Measurements from ENCODE around the gene SNIP1.

Gene SNIP1

GRCh38 chr1:37558411-37558810 is 4.3 kb upstream of the SNIP1 start:
- Histone ChIP-seq H3K79me2 (ENCODE audit: low read length) (peaks cover 7% of the 10 kb centered on the region), H3K9ac (ENCODE audit: low read length) (no peak overlapping the region), H2AFZ (ENCODE audit: low read depth, low read length) (0 out of 2 replicates have a peak overlapping the region, but pooled peaks have one; percentile 3), H3K4me3 (ENCODE audit: low read length) (no peak overlapping the region), H3K4me2 (ENCODE audit: low read length) (no peak overlapping the region), H3K27ac (ENCODE audit: low read length) (no peak overlapping the region), H3K4me1 (ENCODE audit: low read length) (no peaks in the 10 kb centered on the region; the same call in 1 of the 2 replicates), H4K20me1 (ENCODE audit: insufficient read depth, low read length) (peaks cover 4% of the 10 kb centered on the region), H3K36me3 (replicated peaks; ENCODE audit: low read depth, low read length) (no peaks in the 10 kb centered on the region), H3K27me3 (ENCODE audit: low read depth, low read length) (no peaks in the 10 kb centered on the region), H3K9me3 (ENCODE audit: insufficient read depth, low read length) (no peaks in the 10 kb centered on the region)
- TF ChIP-seq EZH2phosphoT487 (IDR thresholded peaks at IDR 0.05; ENCODE audit: low read depth) = no peak
- TF ChIP-seq CTCF (IDR thresholded peaks at IDR 0.05; ENCODE audit: low read depth, low read length) = no peak

- H3K36me3 ChIP-seq (replicated peaks; ENCODE audit: low read depth, low read length) = no peaks in the 10 kb centered on the region
- H3K9me3 ChIP-seq (ENCODE audit: insufficient read depth, low read length) = no peaks in the 10 kb centered on the region
- no peak for TF ChIP-seq CTCF (IDR thresholded peaks at IDR 0.05; ENCODE audit: low read depth, low read length)
- no peak for TF ChIP-seq EZH2phosphoT487 (IDR thresholded peaks at IDR 0.05; ENCODE audit: low read depth)
- H3K4me2 ChIP-seq (ENCODE audit: low read length) = no peak overlapping the region
- H3K4me1 ChIP-seq (ENCODE audit: low read length) = peaks cover 9% of the 10 kb centered on the region
- no peak overlapping the region for H3K4me3 ChIP-seq (ENCODE audit: low read length)
- H4K20me1 ChIP-seq (ENCODE audit: insufficient read depth, low read length) = peaks cover 12% of the 10 kb centered on the region
- H2AFZ ChIP-seq (ENCODE audit: low read depth, low read length) = no peak overlapping the region
- H3K79me2 ChIP-seq (ENCODE audit: low read length) = peaks cover 17% of the 10 kb centered on the region
- H3K27ac ChIP-seq (ENCODE audit: low read length) = no peak overlapping the region
- H3K27me3 ChIP-seq (ENCODE audit: low read depth, low read length) = no peaks in the 10 kb centered on the region
- H3K9ac ChIP-seq (ENCODE audit: low read length) = no peak overlapping the region
Measured at GRCh38 chr1:37557402-37557801, 3.3 kb upstream of the SNIP1 start.

DNA sequence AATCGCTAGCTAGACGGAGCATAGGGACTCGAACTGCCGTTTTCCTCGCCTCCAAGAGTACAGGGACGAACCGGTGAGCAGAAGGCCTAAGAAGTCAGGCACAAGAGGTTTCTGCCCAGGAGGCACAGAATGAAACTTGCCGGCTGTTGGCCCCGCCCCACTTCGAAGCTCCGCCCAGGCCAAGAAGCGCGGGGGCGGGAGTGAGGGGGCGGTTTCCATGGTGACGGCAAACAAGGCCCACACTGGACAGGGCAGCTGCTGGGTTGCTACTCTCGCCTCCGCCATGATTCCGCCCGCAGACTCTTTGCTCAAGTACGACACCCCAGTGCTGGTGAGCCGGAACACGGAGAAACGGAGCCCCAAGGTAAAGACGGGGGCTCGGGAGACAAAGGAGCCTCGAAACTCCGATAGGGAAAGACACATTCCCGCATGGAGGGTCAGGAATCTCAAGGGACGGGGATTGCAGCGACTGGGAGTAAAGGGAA is 2.7 kb upstream of the SNIP1 start, which contains the start of gene DNALI1:
Gene DNALI1 (plus strand): TSS at position 229 of the 485 bp plus-strand sequence. CDS start 55 bp downstream, at position 284.
- H3K4me3 ChIP-seq (ENCODE audit: low read length) = no peak within 1 kb of the TSS
- no peak within 1 kb of the TSS for H3K27ac ChIP-seq (ENCODE audit: low read length)
- peaks cover 9% of the 10 kb centered on the region for H3K4me1 ChIP-seq (ENCODE audit: low read length)
- H3K36me3 ChIP-seq (replicated peaks; ENCODE audit: low read depth, low read length) = no peaks in the 10 kb centered on the region
- peaks cover 12% of the 10 kb centered on the region for H4K20me1 ChIP-seq (ENCODE audit: insufficient read depth, low read length)
- no peak within 1 kb of the TSS for H2AFZ ChIP-seq (ENCODE audit: low read depth, low read length)
- no peak for TF ChIP-seq EZH2phosphoT487 (IDR thresholded peaks at IDR 0.05; ENCODE audit: low read depth)
- TF ChIP-seq CTCF (IDR thresholded peaks at IDR 0.05; ENCODE audit: low read depth, low read length) = no peak
- H3K27me3 ChIP-seq (ENCODE audit: low read depth, low read length) = no peaks in the 10 kb centered on the region
- no peaks in the 10 kb centered on the region for H3K9me3 ChIP-seq (ENCODE audit: insufficient read depth, low read length)
- no peak within 1 kb of the TSS for H3K4me2 ChIP-seq (ENCODE audit: low read length)
- peaks cover 18% of the 10 kb centered on the region for H3K79me2 ChIP-seq (ENCODE audit: low read length)
- H3K9ac ChIP-seq (ENCODE audit: low read length) = no peak within 1 kb of the TSS

GRCh38 chr1:37553598-37553926 is 531 bp downstream of the SNIP1 start:
- Histone ChIP-seq H3K4me3 (ENCODE audit: low read length) (peak overlapping the region; percentile 99), H3K36me3 (replicated peaks; ENCODE audit: low read depth, low read length) (no peaks in the 10 kb centered on the region), H4K20me1 (ENCODE audit: insufficient read depth, low read length) (peaks cover 12% of the 10 kb centered on the region), H3K79me2 (ENCODE audit: low read length) (peaks cover 18% of the 10 kb centered on the region), H2AFZ (ENCODE audit: low read depth, low read length) (no peak overlapping the region), H3K9ac (ENCODE audit: low read length) (peak overlapping the region; percentile 84), H3K27me3 (ENCODE audit: low read depth, low read length) (no peaks in the 10 kb centered on the region), H3K4me2 (ENCODE audit: low read length) (peak overlapping the region; percentile 94), H3K27ac (ENCODE audit: low read length) (peak overlapping the region; percentile 33; the same call in 1 of the 2 replicates), H3K4me1 (ENCODE audit: low read length) (peaks cover 9% of the 10 kb centered on the region), H3K9me3 (ENCODE audit: insufficient read depth, low read length) (no peaks in the 10 kb centered on the region)
- TF ChIP-seq EZH2phosphoT487 (IDR thresholded peaks at IDR 0.05; ENCODE audit: low read depth) = no peak
- TF ChIP-seq CTCF (IDR thresholded peaks at IDR 0.05; ENCODE audit: low read depth, low read length) = no peak

Measured in OCI-LY3 (cell line).